ENCODE results near the gene TMEM123.

TMEM123 gene

DNA sequence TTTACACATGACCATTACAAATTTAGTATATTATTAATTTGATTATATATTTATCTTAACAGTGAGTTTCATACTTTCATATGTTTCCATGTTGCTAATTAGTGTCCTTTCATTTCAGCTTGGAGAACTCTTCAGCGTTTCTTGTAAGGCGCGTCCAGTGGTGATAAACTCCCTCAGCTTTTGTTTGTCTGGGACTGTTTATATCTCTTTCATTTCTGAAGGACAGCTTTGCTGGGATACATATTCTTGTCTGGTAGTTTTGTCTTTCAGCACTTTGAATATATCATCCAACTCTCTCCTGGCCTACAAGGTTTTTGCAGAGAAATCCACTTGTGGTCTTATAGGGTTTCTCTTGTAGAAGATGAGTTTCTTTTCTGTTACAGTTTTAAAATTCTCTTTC, 93.2 kb downstream of the TMEM123 start:
- DNase-seq (ENCODE audit: extremely low read depth, low read depth) = no peak
- TF ChIP-seq, protein P1, sequence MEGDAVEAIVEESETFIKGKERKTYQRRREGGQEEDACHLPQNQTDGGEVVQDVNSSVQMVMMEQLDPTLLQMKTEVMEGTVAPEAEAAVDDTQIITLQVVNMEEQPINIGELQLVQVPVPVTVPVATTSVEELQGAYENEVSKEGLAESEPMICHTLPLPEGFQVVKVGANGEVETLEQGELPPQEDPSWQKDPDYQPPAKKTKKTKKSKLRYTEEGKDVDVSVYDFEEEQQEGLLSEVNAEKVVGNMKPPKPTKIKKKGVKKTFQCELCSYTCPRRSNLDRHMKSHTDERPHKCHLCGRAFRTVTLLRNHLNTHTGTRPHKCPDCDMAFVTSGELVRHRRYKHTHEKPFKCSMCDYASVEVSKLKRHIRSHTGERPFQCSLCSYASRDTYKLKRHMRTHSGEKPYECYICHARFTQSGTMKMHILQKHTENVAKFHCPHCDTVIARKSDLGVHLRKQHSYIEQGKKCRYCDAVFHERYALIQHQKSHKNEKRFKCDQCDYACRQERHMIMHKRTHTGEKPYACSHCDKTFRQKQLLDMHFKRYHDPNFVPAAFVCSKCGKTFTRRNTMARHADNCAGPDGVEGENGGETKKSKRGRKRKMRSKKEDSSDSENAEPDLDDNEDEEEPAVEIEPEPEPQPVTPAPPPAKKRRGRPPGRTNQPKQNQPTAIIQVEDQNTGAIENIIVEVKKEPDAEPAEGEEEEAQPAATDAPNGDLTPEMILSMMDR (IDR thresholded peaks at IDR 0.05; ENCODE audit: low read depth, low read length) = no peak

DNA sequence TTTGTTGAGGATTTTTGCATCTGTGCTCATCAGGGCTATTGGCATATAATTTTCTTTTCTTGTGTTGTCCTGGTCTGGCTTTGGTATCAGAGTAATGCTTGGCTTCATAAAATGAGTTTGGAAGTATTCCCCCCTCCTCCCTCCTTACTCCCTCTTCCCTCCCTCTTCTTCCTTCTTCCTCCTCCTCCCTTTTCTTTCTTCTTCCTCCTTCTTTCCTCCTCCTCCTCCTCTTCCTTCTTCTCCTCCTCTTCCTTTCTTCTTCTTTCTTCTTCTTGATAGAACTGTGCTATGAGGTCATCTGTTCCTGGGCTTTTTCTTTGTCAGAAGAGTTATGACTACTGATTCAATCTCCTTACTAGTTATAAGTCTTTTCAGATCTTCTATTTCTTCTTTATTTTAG, 95.4 kb downstream of the TMEM123 start:
- TF ChIP-seq, protein P1 (IDR thresholded peaks at IDR 0.05; ENCODE audit: low read depth, low read length) = no peak
- no peak for DNase-seq (ENCODE audit: extremely low read depth, low read depth)

GRCh38 chr11:102347462-102348370, 104.8 kb downstream of the TMEM123 start:
- DNase-seq (ENCODE audit: extremely low read depth, low read depth) = no peak
- TF ChIP-seq, protein P1 (IDR thresholded peaks at IDR 0.05; ENCODE audit: low read depth, low read length) = no peak

- TF ChIP-seq, protein P1 (IDR thresholded peaks at IDR 0.05; ENCODE audit: low read depth, low read length) = peak; percentile 64
- peak; percentile 81 for DNase-seq (ENCODE audit: extremely low read depth, low read depth)
Measured at GRCh38 chr11:102346748-102347461, 105.7 kb downstream of the TMEM123 start, which contains the start of gene BIRC2. BIRC2 (plus strand) TSS chr11:102347214; CDS start chr11:102349855, 2,641 bp downstream.

DNA sequence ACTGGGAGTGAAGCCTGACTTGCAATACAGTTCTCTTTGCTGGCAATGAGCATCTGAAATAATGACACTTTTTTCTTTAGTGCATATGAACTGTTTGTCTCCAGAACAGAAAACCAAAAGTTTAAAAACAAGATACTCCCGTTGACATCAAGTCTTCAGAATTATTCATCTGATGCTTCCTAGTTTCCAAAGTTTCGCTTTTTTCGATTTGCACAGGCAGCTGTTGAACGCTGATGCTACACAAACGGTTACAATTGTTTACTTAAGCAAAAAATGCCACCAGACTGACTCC, 106.2 kb downstream of the TMEM123 start:
- no peak for DNase-seq (ENCODE audit: extremely low read depth, low read depth)
- TF ChIP-seq, protein P1 (IDR thresholded peaks at IDR 0.05; ENCODE audit: low read depth, low read length) = no peak

All from AG09319 (cell line).